Erythroblast (primary cell): ENCODE measurements around the gene CHRDL1.

Source experiments
- DNase-seq, 2 experiments: peaks; one replicate each; lab custom pipeline; 2025; lab: John Stamatoyannopoulos, UW
- GATA1 ChIP-seq: IDR thresholded peaks from 2 replicates; pipeline ENCODE4 v1.6.1; 2011; ENCODE audit warnings: low read depth, mild to moderate bottlenecking, control low read depth, low read length, moderate library complexity
- POLR2A ChIP-seq: IDR thresholded peaks from 2 replicates; pipeline ENCODE4 v1.6.1; 2011; ENCODE audit warnings: mild to moderate bottlenecking, low read length

Gene CHRDL1

GRCh38 chrX:110755061-110755460 lies 40.6 kb downstream of the CHRDL1 start:
- DNase-seq, result no peak
- TF ChIP-seq POLR2A, result no peak
- no peak for TF ChIP-seq GATA1

- TF ChIP-seq POLR2A (no peak), GATA1 (no peak)
- DNase-seq, result no peak
Measured at GRCh38 chrX:110750526-110751189, 45.0 kb downstream of the CHRDL1 start.

GRCh38 chrX:110748256-110748806 lies 47.3 kb downstream of the CHRDL1 start:
- TF ChIP-seq POLR2A (no peak), GATA1 (no peak)
- no peak for DNase-seq

GRCh38 chrX:110746014-110746413 lies 49.6 kb downstream of the CHRDL1 start:
- TF ChIP-seq GATA1 (no peak), POLR2A (no peak)
- no peak for DNase-seq

- TF ChIP-seq GATA1 (no peak), POLR2A (no peak)
- DNase-seq, result no peak
Measured at GRCh38 chrX:110745288-110745687, 50.3 kb downstream of the CHRDL1 start.

- TF ChIP-seq GATA1 (no peak), POLR2A (no peak)
- no peak for DNase-seq
Measured at GRCh38 chrX:110743679-110744340, 51.8 kb downstream of the CHRDL1 start.

GRCh38 chrX:110741213-110741796 lies 54.3 kb downstream of the CHRDL1 start:
- DNase-seq, result no peak
- TF ChIP-seq POLR2A (no peak), GATA1 (no peak)

GRCh38 chrX:110734894-110735541 lies 60.6 kb downstream of the CHRDL1 start:
- DNase-seq, result no peak
- TF ChIP-seq GATA1 (no peak), POLR2A (no peak)

- DNase-seq, result no peak
Measured at GRCh38 chrX:110734271-110734670, 61.3 kb downstream of the CHRDL1 start.

GRCh38 chrX:110733166-110733565 lies 62.5 kb downstream of the CHRDL1 start:
- no peak for TF ChIP-seq POLR2A
- no peak for TF ChIP-seq GATA1
- no peak for DNase-seq

More at GRCh38 chrX:110734271-110734670, 61.3 kb downstream of the CHRDL1 start:
- TF ChIP-seq POLR2A (no peak), GATA1 (no peak)

- no peak for DNase-seq
- TF ChIP-seq POLR2A (no peak), GATA1 (no peak)
Measured at GRCh38 chrX:110732266-110732665, 63.4 kb downstream of the CHRDL1 start.

GRCh38 chrX:110723844-110724243 lies 71.8 kb downstream of the CHRDL1 start:
- TF ChIP-seq GATA1, result no peak
- no peak for TF ChIP-seq POLR2A

GRCh38 chrX:110722135-110722534 lies 73.5 kb downstream of the CHRDL1 start:
- TF ChIP-seq POLR2A (no peak), GATA1 (no peak)
- no peak for DNase-seq

More at GRCh38 chrX:110723844-110724243, 71.8 kb downstream of the CHRDL1 start:
- DNase-seq, result no peak
